Measurements from ENCODE around the gene SLC43A3. TPM values are rescaled to one million over a fixed set of nuclear protein-coding genes. Genes with fewer than 3 reads are reported as not detected.
"Not testable (repeated sequence)": the region's sequence is repeated elsewhere in the genome, so short reads cannot be mapped to it uniquely, and the experiment has no call there.

Gene SLC43A3
- total and polyA plus RNA-seq, 2 experiments from 2014 or later = 19.3 to 20.7 TPM

DNA sequence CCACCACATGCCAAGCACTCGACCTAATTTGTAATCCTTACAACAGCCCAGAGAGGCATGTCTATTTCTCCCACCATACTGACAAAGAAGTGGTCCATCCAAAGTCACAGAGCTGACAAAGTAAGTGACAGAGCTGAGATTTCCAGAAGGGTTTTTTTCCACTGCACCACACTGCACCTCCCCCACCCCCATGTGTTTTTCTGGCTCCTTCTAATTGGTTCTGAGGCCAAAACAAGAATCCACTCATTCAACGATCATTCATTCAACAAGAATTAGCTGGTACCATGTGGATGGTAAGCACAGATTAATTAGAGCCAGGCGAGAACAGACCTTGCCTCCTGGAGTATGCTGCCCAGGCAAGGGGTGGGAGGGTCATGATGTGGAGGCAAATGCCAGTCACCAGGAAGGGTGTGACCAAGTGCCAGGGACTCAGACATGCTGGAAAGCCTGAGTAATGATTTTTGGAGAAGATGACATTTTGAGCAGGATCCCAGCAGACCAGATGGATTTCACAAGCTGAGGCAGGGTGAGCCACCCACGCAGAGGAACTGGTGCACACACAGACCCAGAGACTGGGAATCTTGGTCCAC is 21.6 kb downstream of the SLC43A3 start:
- H3K9me3 ChIP-seq (ENCODE audit: low read depth) = no peaks in the 10 kb centered on the region
- TF ChIP-seq EZH2 (IDR thresholded peaks at IDR 0.05; ENCODE audit: borderline replicate concordance) (no peak), EZH2phosphoT487 (IDR thresholded peaks at IDR 0.05; ENCODE audit: low read depth, severe bottlenecking, unreplicated experiment) (no peak)
- TF ChIP-seq, protein P1, sequence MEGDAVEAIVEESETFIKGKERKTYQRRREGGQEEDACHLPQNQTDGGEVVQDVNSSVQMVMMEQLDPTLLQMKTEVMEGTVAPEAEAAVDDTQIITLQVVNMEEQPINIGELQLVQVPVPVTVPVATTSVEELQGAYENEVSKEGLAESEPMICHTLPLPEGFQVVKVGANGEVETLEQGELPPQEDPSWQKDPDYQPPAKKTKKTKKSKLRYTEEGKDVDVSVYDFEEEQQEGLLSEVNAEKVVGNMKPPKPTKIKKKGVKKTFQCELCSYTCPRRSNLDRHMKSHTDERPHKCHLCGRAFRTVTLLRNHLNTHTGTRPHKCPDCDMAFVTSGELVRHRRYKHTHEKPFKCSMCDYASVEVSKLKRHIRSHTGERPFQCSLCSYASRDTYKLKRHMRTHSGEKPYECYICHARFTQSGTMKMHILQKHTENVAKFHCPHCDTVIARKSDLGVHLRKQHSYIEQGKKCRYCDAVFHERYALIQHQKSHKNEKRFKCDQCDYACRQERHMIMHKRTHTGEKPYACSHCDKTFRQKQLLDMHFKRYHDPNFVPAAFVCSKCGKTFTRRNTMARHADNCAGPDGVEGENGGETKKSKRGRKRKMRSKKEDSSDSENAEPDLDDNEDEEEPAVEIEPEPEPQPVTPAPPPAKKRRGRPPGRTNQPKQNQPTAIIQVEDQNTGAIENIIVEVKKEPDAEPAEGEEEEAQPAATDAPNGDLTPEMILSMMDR (IDR thresholded peaks at IDR 0.05; ENCODE audit: poor library complexity) = no peak
- no peak overlapping the region for H2AFZ ChIP-seq
- H3K79me2 ChIP-seq = no peaks in the 10 kb centered on the region
- no peak overlapping the region for H3K4me2 ChIP-seq
- no peak overlapping the region for H3K27ac ChIP-seq
- WGBS (ENCODE audit: low lambda C conversion rate, missing lambda C conversion rate) = 95% methylated on average over 4 of the region's 4 CpGs
- H3K36me3 ChIP-seq (replicated peaks; ENCODE audit: insufficient read depth, low read depth) = no peaks in the 10 kb centered on the region
- H4K20me1 ChIP-seq (ENCODE audit: insufficient read depth, poor library complexity, severe bottlenecking) = no peaks in the 10 kb centered on the region
- H3K4me1 ChIP-seq (ENCODE audit: insufficient read depth) = no peaks in the 10 kb centered on the region
- H3K4me3 ChIP-seq = no peak overlapping the region
- no peaks in the 10 kb centered on the region for H3K9me2 ChIP-seq (replicated peaks; ENCODE audit: insufficient read depth)
- DNase-seq (ENCODE audit: low spot score) = no peak
- H3K27me3 ChIP-seq = no peaks in the 10 kb centered on the region

DNA sequence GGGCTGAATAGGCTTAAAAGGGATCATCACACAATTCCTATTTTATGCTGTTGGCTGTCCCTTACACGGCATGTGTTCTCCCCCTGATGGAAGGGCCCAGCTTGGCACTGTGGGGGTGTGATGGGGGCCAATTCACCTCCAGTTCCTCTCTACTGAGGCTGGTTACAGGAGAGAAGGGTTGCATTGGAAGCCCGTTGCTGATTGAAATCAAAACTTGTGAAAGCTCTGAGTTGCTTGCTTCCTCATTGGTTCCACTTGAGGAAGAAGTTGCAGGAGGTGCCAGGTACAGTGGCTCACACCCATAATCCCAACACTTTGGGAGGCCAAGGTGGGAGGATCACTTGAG is 23.1 kb downstream of the SLC43A3 start:
- Histone ChIP-seq H3K27me3 (peaks cover 4% of the 10 kb centered on the region), H3K79me2 (no peaks in the 10 kb centered on the region), H3K4me1 (ENCODE audit: insufficient read depth) (no peaks in the 10 kb centered on the region), H2AFZ (no peak overlapping the region), H3K4me2 (no peak overlapping the region), H3K9me2 (replicated peaks; ENCODE audit: insufficient read depth) (no peaks in the 10 kb centered on the region), H3K9me3 (ENCODE audit: low read depth) (no peaks in the 10 kb centered on the region), H3K36me3 (replicated peaks; ENCODE audit: insufficient read depth, low read depth) (no peaks in the 10 kb centered on the region), H4K20me1 (ENCODE audit: insufficient read depth, poor library complexity, severe bottlenecking) (no peaks in the 10 kb centered on the region), H3K4me3 (no peak overlapping the region), H3K27ac (no peak overlapping the region)
- DNase-seq (ENCODE audit: low spot score) = no peak
- WGBS (ENCODE audit: low lambda C conversion rate, missing lambda C conversion rate) = 88% methylated on average over 2 of the region's 2 CpGs
- TF ChIP-seq, protein P1 (IDR thresholded peaks at IDR 0.05; ENCODE audit: poor library complexity) = no peak
- no peak for TF ChIP-seq EZH2phosphoT487 (IDR thresholded peaks at IDR 0.05; ENCODE audit: low read depth, severe bottlenecking, unreplicated experiment)
- no peak for TF ChIP-seq EZH2 (IDR thresholded peaks at IDR 0.05; ENCODE audit: borderline replicate concordance)

- 87% methylated on average over 6 of the region's 6 CpGs for WGBS (ENCODE audit: low lambda C conversion rate, missing lambda C conversion rate)
- H3K9me2 ChIP-seq (replicated peaks; ENCODE audit: insufficient read depth); H3K36me3 ChIP-seq (replicated peaks; ENCODE audit: insufficient read depth, low read depth); DNase-seq (ENCODE audit: low spot score); H3K4me1 ChIP-seq (ENCODE audit: insufficient read depth); H4K20me1 ChIP-seq (ENCODE audit: insufficient read depth, poor library complexity, severe bottlenecking); H3K27me3 ChIP-seq; H3K79me2 ChIP-seq; H3K27ac ChIP-seq; H3K4me3 ChIP-seq; H3K4me2 ChIP-seq; H3K9me3 ChIP-seq (ENCODE audit: low read depth); H2AFZ ChIP-seq: not testable (repeated sequence)
Measured at GRCh38 chr11:57403003-57403801, 23.7 kb downstream of the SLC43A3 start.

DNA sequence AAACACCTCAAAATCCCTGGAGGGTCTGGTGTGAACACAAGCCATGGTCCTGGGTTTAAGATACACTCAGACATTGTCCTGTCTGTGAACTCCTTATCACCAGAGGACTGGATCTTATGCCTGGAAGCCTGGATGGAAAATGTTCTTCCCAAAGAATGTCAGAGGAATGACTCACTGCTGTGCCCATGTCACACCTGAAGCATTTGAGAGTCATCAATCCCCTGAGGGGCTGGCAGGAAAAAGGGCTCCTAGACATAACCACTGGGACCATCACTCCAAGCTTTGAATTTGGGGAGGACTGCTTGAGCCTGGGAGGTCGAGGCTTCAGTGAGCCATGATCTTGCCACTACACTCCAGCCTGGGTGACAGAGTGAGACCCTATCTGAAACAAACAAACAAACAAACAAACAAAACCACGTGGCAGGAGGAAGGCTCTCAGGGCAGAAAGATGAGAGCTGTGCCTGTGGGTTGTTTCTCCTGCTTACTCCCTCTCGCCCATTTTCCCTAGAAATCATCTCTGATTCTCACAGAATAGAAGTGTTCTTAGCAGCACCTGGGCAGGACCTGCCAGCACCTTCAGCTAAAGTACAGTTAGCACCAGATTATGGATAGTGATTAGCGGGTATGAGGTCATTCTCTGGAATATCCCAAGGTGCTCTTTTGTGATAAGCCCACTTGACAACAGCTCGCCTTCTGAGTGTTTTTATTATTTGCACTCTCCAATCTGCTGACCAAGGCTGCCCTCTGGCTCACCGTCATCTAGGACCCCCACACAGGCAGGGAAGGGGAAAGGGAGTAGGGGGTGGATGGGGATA is 24.5 kb downstream of the SLC43A3 start:
- WGBS (ENCODE audit: low lambda C conversion rate, missing lambda C conversion rate) = 37% methylated on average over 6 of the region's 6 CpGs

More for the DNA sequence above, 24.5 kb downstream of the SLC43A3 start:
- Histone ChIP-seq H3K4me3 (no peak overlapping the region), H4K20me1 (ENCODE audit: insufficient read depth, poor library complexity, severe bottlenecking) (no peaks in the 10 kb centered on the region), H3K4me2 (no peak overlapping the region), H3K36me3 (replicated peaks; ENCODE audit: insufficient read depth, low read depth) (no peaks in the 10 kb centered on the region), H2AFZ (no peak overlapping the region), H3K4me1 (ENCODE audit: insufficient read depth) (no peaks in the 10 kb centered on the region), H3K9me2 (replicated peaks; ENCODE audit: insufficient read depth) (no peaks in the 10 kb centered on the region), H3K79me2 (no peaks in the 10 kb centered on the region), H3K27me3 (peaks cover 10% of the 10 kb centered on the region), H3K27ac (no peak overlapping the region), H3K9me3 (ENCODE audit: low read depth) (no peaks in the 10 kb centered on the region)
- TF ChIP-seq, protein P1 (IDR thresholded peaks at IDR 0.05; ENCODE audit: poor library complexity) = no peak
- no peak for TF ChIP-seq EZH2 (IDR thresholded peaks at IDR 0.05; ENCODE audit: borderline replicate concordance)
- no peak for TF ChIP-seq EZH2phosphoT487 (IDR thresholded peaks at IDR 0.05; ENCODE audit: low read depth, severe bottlenecking, unreplicated experiment)
- peak; percentile 29 for DNase-seq (ENCODE audit: low spot score)

Measured in hepatocyte (in vitro differentiated cells).